ENCODE data around the gene ARPC5L. TPM values are rescaled to one million over a fixed set of nuclear protein-coding genes. Genes with fewer than 3 reads are reported as not detected.

Gene ARPC5L
- total RNA-seq, 1 experiment from 2014 or later, result 73.9 TPM

DNA sequence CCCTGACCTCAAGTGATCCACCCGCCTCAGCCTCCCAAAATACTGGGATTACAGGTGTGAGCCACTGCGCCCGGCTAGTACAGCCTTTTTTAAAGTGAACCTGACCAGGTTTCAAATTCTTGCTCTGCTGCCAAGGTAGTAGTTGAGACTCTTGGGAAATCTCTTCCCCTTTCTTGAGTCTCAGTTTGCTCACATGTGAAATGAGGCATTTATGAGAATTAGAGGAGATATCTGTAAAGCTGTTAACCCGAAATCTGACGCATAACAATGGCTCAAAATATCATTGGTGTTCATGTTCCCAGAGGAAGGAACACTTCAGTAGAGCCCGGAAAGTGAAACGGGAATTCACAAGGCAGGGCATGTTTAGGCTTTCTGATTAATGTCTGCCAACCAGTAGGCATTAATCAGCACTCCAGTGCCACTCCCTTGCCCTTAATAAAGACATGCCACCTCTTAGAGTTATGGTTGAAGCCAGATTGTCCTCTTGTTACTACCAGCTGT, 1.5 kb downstream of the ARPC5L start:
- H3K4me1 ChIP-seq (ENCODE audit: insufficient read depth, low read length, poor library complexity, severe bottlenecking), result peaks cover 40% of the 10 kb centered on the region
- ChIA-PET POLR2A (ENCODE audit: low non-redundant PET) (no interaction called here), CTCF (no interaction called here)
- TF ChIP-seq, protein P1, sequence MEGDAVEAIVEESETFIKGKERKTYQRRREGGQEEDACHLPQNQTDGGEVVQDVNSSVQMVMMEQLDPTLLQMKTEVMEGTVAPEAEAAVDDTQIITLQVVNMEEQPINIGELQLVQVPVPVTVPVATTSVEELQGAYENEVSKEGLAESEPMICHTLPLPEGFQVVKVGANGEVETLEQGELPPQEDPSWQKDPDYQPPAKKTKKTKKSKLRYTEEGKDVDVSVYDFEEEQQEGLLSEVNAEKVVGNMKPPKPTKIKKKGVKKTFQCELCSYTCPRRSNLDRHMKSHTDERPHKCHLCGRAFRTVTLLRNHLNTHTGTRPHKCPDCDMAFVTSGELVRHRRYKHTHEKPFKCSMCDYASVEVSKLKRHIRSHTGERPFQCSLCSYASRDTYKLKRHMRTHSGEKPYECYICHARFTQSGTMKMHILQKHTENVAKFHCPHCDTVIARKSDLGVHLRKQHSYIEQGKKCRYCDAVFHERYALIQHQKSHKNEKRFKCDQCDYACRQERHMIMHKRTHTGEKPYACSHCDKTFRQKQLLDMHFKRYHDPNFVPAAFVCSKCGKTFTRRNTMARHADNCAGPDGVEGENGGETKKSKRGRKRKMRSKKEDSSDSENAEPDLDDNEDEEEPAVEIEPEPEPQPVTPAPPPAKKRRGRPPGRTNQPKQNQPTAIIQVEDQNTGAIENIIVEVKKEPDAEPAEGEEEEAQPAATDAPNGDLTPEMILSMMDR (conservative IDR thresholded peaks at IDR 0.05; ENCODE audit: low read depth, low read length), result no peak
- no peak for TF ChIP-seq EZH2 (IDR thresholded peaks at IDR 0.05; ENCODE audit: borderline replicate concordance, low read depth, low read length, poor library complexity, severe bottlenecking)
- intact Hi-C loops (cut with micrococcal nuclease; ENCODE audit: unreplicated experiment), result no loop called here
- BruUV-seq (replicated peaks), result no TSS peak
- DNase-seq (ENCODE audit: low spot score), result no peak
- H3K36me3 ChIP-seq (ENCODE audit: insufficient read depth, low read length, poor library complexity, severe bottlenecking), result peaks cover 31% of the 10 kb centered on the region
- H3K27ac ChIP-seq (ENCODE audit: low read depth, low read length, poor library complexity, severe bottlenecking), result peak overlapping the region; percentile 59
- no peaks in the 10 kb centered on the region for H3K27me3 ChIP-seq (replicated peaks; ENCODE audit: insufficient read depth, low read depth, low read length, poor library complexity)
- no peak overlapping the region for H3K4me3 ChIP-seq (ENCODE audit: low read depth, low read length, poor library complexity, severe bottlenecking)
- H3K9me3 ChIP-seq (ENCODE audit: low read depth, low read length, poor library complexity, severe bottlenecking), result no peaks in the 10 kb centered on the region

- Histone ChIP-seq H3K9me3 (ENCODE audit: low read depth, low read length, poor library complexity, severe bottlenecking) (no peaks in the 10 kb centered on the region), H3K27ac (ENCODE audit: low read depth, low read length, poor library complexity, severe bottlenecking) (peak overlapping the region; percentile 99), H3K4me1 (ENCODE audit: insufficient read depth, low read length, poor library complexity, severe bottlenecking) (peaks cover 27% of the 10 kb centered on the region), H3K36me3 (ENCODE audit: insufficient read depth, low read length, poor library complexity, severe bottlenecking) (peaks cover 14% of the 10 kb centered on the region), H3K27me3 (replicated peaks; ENCODE audit: insufficient read depth, low read depth, low read length, poor library complexity) (no peaks in the 10 kb centered on the region), H3K4me3 (ENCODE audit: low read depth, low read length, poor library complexity, severe bottlenecking) (peak overlapping the region; percentile 93)
- intact Hi-C loops (cut with micrococcal nuclease; ENCODE audit: unreplicated experiment), result no loop called here
- BruUV-seq (replicated peaks), result TSS peak; percentile 91
- TF ChIP-seq EZH2 (IDR thresholded peaks at IDR 0.05; ENCODE audit: borderline replicate concordance, low read depth, low read length, poor library complexity, severe bottlenecking), result no peak
- TF ChIP-seq, protein P1 (conservative IDR thresholded peaks at IDR 0.05; ENCODE audit: low read depth, low read length), result peak; percentile 39; the same call in 1 of the 2 replicates
- CTCF ChIA-PET, result no interaction called here
- DNase-seq (ENCODE audit: low spot score), result peak; percentile 93
- POLR2A ChIA-PET (ENCODE audit: low non-redundant PET), result no interaction called here
Measured at GRCh38 chr9:124868511-124869465, 6.9 kb downstream of the ARPC5L start.

GRCh38 chr9:124869466-124869985, 7.6 kb downstream of the ARPC5L start:
- POLR2A ChIA-PET (ENCODE audit: low non-redundant PET), result no interaction called here
- CTCF ChIA-PET, result no interaction called here
- no peaks in the 10 kb centered on the region for H3K9me3 ChIP-seq (ENCODE audit: low read depth, low read length, poor library complexity, severe bottlenecking)
- peaks cover 20% of the 10 kb centered on the region for H3K36me3 ChIP-seq (ENCODE audit: insufficient read depth, low read length, poor library complexity, severe bottlenecking)
- intact Hi-C loops (cut with micrococcal nuclease; ENCODE audit: unreplicated experiment), result no loop called here
- peaks cover 27% of the 10 kb centered on the region for H3K4me1 ChIP-seq (ENCODE audit: insufficient read depth, low read length, poor library complexity, severe bottlenecking)
- no peak for TF ChIP-seq EZH2 (IDR thresholded peaks at IDR 0.05; ENCODE audit: borderline replicate concordance, low read depth, low read length, poor library complexity, severe bottlenecking)
- TF ChIP-seq, protein P1 (conservative IDR thresholded peaks at IDR 0.05; ENCODE audit: low read depth, low read length), result no peak
- peak overlapping the region; percentile 93 for H3K4me3 ChIP-seq (ENCODE audit: low read depth, low read length, poor library complexity, severe bottlenecking)
- DNase-seq (ENCODE audit: low spot score), result no peak
- H3K27ac ChIP-seq (ENCODE audit: low read depth, low read length, poor library complexity, severe bottlenecking), result peak overlapping the region; percentile 99
- H3K27me3 ChIP-seq (replicated peaks; ENCODE audit: insufficient read depth, low read depth, low read length, poor library complexity), result no peaks in the 10 kb centered on the region
- no TSS peak for BruUV-seq (replicated peaks)
